CD4-positive, alpha-beta T cell treated with Interferon alpha-2 for 1 hour (primary cell): ENCODE measurements around the gene GAL.

ENCODE experiments used
- DNase-seq, 2 donors: peaks; one replicate each; pipeline ENCODE4 v3.0.0-alpha.2; 2020 to 2022

Gene GAL

GRCh38 chr11:68714060-68714856 lies 29.9 kb downstream of the GAL start:
- DNase-seq = no peak

GRCh38 chr11:68715456-68716122 lies 31.2 kb downstream of the GAL start:
- no peak for DNase-seq

GRCh38 chr11:68721075-68721474 lies 36.7 kb downstream of the GAL start:
- no peak for DNase-seq

GRCh38 chr11:68722143-68722542 lies 37.8 kb downstream of the GAL start:
- no peak for DNase-seq

- DNase-seq = no peak
These were observed 39.9 kb downstream of the GAL start for GRCh38 chr11:68724293-68724692.

GRCh38 chr11:68727783-68728182 lies 43.4 kb downstream of the GAL start:
- DNase-seq = no peak

GRCh38 chr11:68734111-68734510 lies 49.8 kb downstream of the GAL start:
- DNase-seq = no peak

- no peak for DNase-seq
These were observed 50.8 kb downstream of the GAL start for GRCh38 chr11:68735125-68735524.

- DNase-seq = no peak
These were observed 51.3 kb downstream of the GAL start for GRCh38 chr11:68735646-68736045.
